Fibroblast of mammary gland (primary cell): Measurements from ENCODE around the gene CACNG4.

Experiments used
- DNase-seq: peaks from one replicate; pipeline ENCODE4 v3.0.0-alpha.2; 2010; ENCODE audit warnings: low read depth
- H3K4me3 ChIP-seq: 2 replicates; pipeline ENCODE4 v1.5.1; 2011; ENCODE audit warnings: low read depth, mild to moderate bottlenecking, low read length, moderate library complexity; ENCODE audit not compliant: control insufficient read depth
- CTCF ChIP-seq: conservative IDR thresholded peaks from 2 replicates; pipeline ENCODE4 v1.5.1; 2011; ENCODE audit warnings: low read depth, low read length, inconsistent platforms; ENCODE audit not compliant: control insufficient read depth, insufficient read depth

Gene CACNG4

GRCh38 chr17:66963909-66964771, at the start of gene CACNG4:
TSS of gene CACNG4 (plus strand) at chr17:66964707. CDS start at chr17:66964912, 205 bp downstream.
- TF ChIP-seq CTCF = no peak
- DNase-seq = no peak
- H3K4me3 ChIP-seq = no peak within 1 kb of the TSS

- no peak for TF ChIP-seq CTCF
- no peak for DNase-seq
- H3K4me3 ChIP-seq = no peak overlapping the region
Observed at GRCh38 chr17:66915204-66915611, 49.3 kb upstream of the CACNG4 start.

- DNase-seq = no peak
- TF ChIP-seq CTCF = no peak
- no peak overlapping the region for H3K4me3 ChIP-seq
Observed at GRCh38 chr17:66915792-66916191, 48.7 kb upstream of the CACNG4 start.

- no peak overlapping the region for H3K4me3 ChIP-seq
- DNase-seq = no peak
- no peak for TF ChIP-seq CTCF
Observed at GRCh38 chr17:66916946-66917345, 47.6 kb upstream of the CACNG4 start.

- no peak for TF ChIP-seq CTCF
- H3K4me3 ChIP-seq = no peak overlapping the region
- no peak for DNase-seq
Observed at GRCh38 chr17:66918896-66919295, 45.6 kb upstream of the CACNG4 start.

- DNase-seq = no peak
- no peak overlapping the region for H3K4me3 ChIP-seq
- TF ChIP-seq CTCF = no peak
Observed at GRCh38 chr17:66920435-66920834, 44.1 kb upstream of the CACNG4 start.
